Stimulated activated CD4-positive, alpha-beta T cell treated with anti-CD3 and anti-CD28 coated beads, Interleukin-12 subunit alpha, Interleukin-12 subunit beta, amount 100 ng/mL, for 24 hours (primary cell): Measurements from ENCODE around the gene GTF3C5.
"Not testable (repeated sequence)": the region's sequence is repeated elsewhere in the genome, so short reads cannot be mapped to it uniquely, and the experiment has no call there.

ENCODE experiments used
- DNase-seq, 2 experiments: peaks; one replicate each; pipeline ENCODE4 v3.0.0-alpha.2; 2020; ENCODE audit warnings: low read depth in 2 of 2

Gene GTF3C5

DNA sequence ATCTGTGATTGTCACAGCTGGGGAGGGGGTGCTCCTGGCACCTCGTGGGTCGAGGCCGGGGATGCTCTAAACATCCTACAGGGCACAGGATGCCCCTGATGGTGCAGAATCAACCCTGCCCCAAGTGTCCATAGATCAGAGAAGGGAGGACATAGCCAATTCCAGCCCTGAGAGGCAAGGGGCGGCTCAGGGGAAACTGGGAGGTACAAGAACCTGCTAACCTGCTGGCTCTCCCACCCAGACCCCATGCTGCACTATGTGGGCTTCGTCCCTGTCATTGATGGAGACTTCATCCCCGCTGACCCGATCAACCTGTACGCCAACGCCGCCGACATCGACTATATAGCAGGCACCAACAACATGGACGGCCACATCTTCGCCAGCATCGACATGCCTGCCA lies 37.6 kb downstream of the GTF3C5 start:
- DNase-seq = not testable (repeated sequence)

DNA sequence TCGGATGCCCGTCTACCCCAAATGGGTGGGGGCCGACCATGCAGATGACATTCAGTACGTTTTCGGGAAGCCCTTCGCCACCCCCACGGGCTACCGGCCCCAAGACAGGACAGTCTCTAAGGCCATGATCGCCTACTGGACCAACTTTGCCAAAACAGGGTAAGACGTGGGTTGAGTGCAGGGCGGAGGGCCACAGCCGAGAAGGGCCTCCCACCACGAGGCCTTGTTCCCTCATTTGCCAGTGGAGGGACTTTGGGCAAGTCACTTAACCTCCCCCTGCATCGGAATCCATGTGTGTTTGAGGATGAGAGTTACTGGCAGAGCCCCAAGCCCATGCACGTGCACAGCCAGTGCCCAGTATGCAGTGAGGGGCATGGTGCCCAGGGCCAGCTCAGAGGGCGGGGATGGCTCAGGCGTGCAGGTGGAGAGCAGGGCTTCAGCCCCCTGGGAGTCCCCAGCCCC lies 39.7 kb downstream of the GTF3C5 start:
- DNase-seq = not testable (repeated sequence)

DNA sequence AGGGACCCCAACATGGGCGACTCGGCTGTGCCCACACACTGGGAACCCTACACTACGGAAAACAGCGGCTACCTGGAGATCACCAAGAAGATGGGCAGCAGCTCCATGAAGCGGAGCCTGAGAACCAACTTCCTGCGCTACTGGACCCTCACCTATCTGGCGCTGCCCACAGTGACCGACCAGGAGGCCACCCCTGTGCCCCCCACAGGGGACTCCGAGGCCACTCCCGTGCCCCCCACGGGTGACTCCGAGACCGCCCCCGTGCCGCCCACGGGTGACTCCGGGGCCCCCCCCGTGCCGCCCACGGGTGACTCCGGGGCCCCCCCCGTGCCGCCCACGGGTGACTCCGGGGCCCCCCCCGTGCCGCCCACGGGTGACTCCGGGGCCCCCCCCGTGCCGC lies 40.2 kb downstream of the GTF3C5 start:
- DNase-seq = not testable (repeated sequence)

DNA sequence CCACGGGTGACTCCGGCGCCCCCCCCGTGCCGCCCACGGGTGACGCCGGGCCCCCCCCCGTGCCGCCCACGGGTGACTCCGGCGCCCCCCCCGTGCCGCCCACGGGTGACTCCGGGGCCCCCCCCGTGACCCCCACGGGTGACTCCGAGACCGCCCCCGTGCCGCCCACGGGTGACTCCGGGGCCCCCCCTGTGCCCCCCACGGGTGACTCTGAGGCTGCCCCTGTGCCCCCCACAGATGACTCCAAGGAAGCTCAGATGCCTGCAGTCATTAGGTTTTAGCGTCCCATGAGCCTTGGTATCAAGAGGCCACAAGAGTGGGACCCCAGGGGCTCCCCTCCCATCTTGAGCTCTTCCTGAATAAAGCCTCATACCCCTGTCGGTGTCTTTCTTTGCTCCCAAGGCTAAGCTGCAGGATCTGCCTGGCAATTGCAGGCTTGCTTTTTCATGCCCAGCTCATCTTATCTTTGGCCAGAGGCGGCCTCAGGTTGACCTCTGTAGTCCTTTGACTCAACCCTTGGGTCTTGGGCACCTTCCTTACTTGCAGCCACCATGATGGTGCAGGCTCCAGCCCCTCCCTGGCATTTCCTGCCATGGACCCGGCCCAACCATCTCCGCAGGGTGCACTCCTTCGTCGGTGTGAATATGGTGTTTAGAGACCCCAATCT lies 40.8 kb downstream of the GTF3C5 start:
- no peak for DNase-seq

DNA sequence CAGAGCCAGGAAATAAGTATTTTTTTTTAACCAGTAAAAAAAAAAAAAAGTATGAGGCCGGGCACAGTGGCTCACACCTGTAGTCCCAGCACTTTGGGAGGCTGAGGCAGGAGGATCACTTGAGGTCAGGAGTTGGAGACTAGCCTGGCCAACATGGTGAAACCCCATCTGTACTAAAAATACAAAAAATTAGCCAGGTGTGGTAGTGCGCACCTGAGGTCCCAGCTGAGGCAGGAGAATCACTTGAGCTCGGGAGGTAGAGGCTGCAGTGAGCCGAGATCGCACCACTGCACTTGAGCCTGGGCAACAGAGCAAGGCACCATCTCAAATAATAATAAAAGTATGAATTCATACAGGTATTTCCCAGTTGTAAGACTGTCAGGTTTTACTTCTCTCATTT lies 41.4 kb downstream of the GTF3C5 start:
- DNase-seq = not testable (repeated sequence)

DNA sequence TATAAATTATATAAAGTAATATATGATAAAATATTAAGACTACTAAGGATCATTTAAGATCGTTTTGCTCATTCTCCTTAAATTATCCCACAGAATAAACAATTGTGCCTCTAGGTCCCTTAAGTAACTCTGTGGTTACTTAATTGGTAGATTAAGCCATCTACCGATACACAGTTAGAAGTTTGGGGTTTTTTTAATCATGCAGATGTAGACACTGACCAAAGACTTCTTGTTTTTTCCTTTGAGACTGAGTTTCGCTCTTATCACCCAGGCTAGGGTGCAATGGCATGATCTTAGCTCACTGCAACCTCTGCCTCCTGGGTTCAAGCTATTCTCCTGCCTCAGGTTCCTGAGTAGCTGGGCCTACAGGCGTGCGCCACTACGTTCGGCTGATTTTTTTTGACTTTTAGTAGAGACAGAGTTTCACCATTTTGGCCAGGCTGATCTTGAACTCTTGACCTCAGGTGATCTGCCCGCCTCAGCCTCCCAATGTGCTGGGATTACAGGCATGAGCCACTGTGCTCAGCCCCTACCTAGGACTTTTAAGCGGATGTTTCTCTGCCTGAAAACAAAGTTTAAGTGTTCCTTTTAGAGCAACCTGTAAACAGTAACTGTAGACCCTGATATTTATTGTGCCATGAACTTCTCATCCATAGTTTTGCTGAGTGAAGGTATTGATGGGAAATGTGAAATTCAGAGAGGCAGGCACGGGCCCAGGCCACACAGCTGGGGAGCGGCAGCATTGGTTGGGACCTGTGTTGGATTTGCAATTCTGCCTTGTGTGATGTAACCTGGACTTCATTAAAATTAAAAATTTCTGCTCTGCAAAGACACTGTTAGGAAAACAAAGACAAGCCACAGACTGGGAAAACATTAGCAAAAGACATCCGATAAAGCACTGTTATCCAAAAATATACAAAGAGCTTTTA lies 42.6 kb downstream of the GTF3C5 start:
- no peak for DNase-seq

DNA sequence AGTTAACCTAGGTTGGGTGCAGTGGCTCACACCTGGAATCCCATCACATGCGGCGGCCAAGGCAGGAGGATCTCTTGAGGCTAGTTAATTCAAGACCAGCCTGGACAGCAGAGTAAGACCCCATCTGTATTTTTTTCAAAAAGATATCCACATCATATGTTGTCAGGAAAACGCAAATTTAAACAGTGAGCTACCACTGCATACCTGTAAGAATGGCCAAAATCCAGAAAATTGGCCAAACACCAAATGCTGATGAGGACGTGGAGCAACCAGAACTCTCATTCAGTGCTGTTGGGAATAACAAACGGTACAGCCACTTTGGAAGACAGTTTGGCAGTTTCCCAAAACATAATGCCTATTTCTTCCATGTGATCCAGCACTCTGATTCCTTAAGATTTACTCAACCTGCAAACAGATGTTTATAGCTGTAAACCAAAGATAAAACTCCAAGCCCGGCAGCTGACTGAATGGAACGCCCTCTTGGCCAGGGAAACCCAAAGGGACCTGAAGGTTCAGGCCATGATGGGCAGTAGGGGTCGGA lies 43.4 kb downstream of the GTF3C5 start:
- DNase-seq = no peak

DNA sequence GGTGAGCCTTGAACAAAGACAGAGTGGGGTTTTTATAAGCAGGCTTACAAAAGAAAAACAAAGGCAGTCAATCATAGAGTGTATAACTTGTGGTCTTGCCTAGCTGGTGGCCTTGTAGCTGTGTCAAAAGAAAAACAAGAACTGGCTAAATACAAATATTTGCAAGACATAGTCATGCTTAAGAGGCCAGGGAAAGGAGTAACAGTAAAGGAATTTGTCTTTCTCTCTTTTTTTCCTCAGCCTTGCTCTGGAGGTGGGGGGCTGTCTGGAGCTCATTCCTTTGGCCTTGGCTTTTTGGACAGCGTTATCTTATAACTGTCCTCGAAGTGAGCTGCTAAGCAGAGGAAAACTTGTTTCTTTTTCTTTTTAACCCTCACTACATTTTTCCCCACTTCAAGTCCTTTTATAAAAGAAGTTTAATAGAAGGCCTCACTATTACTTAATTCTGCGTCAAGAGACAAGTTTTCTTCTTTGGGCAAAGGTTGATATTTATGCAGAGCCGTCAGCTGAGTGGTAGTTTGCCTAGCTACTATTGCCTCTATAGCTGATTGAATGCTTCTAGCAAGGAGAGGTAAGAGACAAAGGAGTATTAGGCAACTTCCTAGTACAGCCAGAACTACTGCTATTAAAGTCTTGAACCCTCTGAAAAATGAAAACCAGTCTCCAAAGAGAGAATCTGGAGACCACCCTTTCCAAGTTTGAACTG lies 45.3 kb downstream of the GTF3C5 start:
- DNase-seq = no peak

DNA sequence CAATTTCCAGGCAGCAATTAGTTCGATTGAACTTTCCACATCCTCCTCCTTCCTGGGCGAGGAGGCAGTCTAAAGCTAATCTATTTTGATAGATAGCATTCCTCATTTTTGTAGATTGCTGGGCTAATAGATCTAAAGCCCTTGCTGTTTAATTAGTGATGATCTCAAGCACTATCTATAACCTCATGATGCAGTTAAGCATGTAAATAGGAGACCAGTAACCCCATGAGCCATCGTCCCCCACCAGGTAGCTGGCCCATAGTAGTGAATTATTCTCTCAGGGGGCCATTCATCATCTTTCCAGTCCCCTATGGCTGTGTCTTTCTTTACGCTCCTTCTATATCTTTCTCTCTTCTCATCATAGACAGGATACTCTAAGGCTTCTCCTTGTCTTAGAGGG lies 45.9 kb downstream of the GTF3C5 start:
- DNase-seq = no peak

DNA sequence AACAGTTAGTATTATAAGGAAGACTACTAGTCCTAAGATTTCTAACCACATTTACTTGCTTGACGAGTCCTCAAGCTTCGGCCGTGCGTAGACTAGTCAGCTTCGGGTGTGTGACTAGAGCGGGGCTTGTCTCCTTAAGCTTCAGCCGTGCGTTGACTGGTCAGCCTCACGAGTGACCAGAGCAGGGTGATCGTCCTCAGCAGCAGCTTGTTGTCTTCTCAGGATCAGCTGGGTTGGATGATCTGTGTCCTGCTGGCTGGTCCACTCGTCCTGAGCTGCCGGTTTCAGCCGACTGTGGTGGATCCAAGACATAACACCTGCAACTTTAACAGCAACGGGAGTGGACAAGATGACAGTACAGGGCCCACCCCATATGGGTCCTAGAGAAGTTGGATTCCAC lies 47.7 kb downstream of the GTF3C5 start:
- DNase-seq = no peak

DNA sequence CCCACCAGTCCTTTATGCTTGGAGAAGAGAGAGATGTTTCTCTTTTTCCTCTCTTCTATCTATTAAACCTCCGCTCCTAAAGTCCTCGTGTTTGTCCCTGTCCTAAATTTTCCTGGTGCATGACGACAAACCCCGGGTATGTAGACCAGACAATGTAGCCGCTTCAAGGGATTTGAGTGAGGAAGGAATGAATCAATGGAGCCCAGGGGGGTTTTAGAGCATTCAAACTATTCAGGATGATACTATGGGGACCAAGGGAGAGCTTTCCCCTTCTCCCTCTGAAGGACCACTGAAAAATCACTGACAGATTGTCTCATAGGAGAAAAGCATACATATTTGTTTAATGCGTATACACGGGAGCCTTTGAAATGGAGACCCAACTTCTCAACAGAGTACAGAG lies 49.4 kb downstream of the GTF3C5 start:
- DNase-seq = no peak

DNA sequence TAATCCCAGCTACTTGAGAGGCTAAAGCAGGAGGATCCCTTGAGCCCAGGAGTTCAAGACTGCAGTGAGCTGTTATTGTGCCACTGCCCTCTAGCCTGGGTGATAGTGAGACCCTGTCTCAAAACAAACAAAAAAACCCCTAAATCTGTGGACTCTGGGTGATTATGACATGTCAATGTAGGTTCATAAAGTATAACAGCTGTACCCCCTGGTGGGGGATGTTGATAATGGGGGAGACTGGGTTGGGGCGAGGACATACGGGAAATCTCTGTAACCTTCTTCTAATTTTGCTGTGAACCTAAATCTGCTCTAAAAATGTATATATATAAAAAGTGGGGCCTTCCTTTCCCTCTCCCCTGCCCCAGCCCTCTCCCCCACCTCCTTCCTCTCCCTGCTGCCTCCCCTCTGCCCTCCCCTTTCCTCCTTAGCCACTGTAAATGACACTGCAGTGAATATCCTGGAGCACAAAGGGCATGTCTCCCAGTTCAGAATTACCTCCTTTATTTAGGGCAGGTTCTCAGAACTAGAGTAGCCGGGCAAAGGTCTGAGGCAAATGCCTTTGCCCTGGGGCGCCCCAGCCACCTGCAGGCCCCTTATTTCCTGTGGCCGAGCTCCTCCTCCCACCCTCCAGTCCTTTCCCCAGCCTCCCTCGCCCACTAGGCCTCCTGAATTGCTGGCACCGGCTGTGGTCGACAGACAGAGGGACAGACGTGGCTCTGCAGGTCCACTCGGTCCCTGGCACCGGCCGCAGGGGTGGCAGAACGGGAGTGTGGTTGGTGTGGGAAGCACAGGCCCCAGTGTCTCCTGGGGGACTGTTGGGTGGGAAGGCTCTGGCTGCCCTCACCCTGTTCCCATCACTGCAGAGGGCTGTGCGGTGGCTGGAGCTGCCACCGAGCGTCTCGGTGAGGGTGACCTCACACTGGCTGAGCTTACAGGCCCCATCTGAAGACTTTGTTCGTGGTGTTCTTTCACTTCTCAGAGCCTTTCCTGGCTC lies 50.3 kb downstream of the GTF3C5 start:
- not testable (repeated sequence) for DNase-seq

DNA sequence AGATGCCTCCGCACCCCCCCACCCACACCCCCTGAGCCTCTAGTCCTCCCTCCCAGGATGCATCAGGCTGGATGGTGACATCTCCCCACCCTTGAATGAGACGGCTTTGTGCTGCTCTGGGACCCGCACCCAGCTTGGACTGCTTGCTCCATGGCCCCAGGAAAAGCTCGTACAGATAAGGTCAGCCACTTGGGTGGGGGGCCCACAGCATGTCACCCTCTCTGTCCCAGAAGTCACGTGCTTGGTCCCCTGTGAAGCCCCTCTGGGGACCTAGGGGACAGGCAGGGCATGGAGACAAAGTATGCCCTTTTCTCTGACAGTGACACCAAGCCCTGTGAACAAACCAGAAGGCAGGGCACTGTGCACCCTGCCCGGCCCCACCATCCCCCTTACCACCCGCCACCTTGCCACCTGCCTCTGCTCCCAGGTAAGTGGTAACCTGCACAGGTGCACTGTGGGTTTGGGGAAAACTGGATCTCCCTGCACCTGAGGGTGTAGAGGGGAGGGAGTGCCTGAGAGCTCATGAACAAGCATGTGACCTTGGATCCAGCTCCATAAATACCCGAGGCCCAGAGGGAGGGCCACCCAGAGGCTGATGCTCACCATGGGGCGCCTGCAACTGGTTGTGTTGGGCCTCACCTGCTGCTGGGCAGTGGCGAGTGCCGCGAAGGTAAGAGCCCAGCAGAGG lies 51.3 kb downstream of the GTF3C5 start:
- not testable (repeated sequence) for DNase-seq

DNA sequence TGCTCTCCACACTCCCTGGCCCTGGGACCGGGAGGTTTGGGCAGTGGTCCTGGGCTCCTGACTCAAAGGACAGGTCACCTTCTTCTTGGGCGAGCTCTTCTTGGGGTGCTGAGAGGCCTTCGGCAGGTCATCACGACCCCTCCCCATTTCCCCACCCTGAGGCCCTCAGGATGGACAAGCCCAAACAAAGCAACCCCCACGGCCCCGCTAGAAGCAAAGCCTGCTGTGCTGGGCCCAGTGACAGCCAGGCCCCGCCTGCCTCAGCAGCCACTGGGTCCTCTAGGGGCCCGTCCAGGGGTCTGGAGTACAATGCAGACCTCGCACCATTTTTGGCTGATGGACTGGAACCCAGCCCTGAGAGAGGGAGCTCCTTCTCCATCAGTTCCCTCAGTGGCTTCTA lies 52.9 kb downstream of the GTF3C5 start:
- not testable (repeated sequence) for DNase-seq

DNA sequence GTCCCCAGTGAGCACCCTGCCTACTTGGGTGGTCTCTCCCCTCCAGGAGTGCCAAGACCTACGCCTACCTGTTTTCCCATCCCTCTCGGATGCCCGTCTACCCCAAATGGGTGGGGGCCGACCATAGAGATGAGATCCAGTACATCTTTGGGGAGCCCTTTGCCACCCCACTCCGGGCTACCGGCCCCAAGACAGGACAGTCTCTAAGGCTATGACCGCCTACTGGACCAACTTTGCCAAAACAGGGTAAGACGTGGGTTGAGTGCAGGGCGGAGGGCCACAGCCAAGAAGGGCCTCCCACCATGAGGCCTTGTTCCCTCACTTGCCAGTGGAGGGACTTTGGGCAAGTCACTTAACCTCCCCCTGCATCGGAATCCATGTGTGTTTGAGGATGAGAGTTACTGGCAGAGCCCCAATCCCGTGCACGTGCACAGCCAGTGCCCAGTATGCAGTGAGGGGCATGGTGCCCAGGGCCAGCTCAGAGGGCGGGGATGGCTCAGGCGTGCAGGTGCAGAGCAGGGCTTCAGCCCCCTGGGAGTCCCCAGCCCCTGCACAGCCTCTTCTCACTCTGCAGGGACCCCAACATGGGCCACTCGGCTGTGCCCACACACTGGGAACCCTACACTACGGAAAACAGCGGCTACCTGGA lies 55.5 kb downstream of the GTF3C5 start:
- not testable (repeated sequence) for DNase-seq

DNA sequence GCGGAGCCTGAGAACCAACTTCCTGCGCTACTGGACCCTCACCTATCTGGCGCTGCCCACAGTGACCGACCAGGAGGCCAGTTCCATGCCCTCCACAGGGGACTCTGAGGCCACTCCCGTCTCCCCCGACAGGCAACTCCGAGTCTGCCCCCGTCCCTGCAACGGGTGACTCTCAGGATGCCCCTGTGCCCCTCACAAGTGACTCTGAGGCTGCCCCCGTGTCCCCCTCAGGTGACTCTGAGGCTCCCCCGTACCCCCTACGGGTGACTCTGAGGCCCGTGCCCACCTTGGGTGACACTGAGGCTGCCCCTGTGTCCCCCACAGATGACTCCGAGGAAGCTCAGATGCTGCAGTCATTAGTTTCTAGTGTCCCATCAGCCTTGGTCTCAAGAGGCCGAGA lies 56.1 kb downstream of the GTF3C5 start:
- DNase-seq = no peak

DNA sequence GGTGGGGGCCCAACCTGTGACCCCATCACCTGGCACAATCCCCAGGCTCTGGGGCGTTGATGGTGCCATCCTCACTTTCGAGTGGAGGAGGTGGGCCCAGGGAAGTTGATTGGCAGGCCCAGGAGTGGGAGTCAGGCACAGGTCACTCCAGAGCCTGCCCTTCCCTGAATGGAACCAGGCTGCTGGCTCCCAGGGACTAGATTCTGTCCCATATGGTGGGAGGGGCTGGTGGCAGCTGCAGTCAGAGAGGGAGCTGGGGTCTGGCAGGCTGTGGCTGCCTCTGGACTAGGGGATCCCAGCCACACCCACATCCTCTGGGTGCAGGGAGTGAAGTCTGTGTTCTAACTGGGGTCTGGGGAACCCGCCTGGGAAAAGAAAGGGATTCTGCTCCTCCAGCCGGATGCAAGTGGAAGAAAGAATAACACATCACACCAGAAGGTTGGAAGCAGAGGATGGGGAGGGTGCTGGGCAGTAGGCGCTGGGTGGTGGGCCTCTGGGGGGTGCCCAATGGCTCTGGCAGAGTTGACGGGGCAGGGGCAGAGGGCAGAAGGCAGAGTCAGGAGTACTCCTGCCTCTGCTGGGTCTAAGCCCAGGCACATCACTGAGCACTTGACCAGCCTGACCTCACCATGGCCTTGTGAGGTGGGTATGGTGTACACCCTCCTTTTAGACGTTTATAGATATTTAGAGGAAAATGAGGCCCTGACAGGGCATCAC lies 56.8 kb downstream of the GTF3C5 start:
- no peak for DNase-seq

DNA sequence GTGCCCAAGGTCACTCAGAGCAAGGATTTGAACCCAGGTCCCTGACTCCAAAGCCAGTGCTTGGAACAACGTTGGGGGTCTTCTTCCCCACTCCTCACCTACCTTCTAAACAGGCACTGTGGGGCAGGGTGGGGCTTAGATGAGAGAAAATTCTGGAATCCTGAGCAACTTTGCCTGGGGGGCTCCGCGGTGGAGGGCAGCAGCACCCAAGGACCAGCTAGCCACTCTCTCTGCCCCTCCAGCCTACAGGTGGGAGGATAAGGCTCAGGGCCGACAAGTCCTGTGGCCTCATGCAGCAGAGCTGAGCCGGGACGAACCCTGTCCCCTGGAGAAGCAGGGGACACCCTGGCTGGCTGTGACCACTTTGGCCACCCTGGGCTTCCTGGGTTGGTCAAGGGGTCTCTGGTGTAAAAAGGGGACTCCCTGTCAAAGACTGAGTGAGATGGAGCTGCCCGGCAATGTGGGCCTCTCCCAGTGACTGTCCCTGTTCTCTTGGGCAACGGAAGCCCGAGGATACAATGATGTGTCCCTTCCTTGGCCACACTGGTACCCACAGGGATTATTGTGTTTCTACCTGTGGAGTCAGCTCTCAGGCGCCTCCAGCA lies 57.5 kb downstream of the GTF3C5 start:
- no peak for DNase-seq

DNA sequence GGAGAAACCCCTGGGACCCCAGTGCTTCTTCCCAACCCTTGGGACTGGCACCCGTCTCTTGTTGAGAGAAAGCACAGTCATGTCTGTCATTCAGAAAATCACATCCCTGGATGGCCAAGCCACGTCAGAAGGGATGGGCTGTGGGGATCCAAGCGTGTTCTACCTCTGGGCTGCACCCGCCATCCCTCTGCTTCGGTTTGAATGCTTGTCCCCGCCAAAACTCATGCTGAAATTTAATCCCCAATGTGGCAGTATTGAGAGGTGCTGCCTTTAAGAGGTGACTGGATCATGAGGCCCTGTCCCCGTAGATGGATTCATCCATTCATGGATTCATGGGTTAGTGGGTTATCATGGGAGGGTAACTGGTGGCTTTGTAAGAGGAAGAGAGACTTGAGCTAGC lies 58.0 kb downstream of the GTF3C5 start:
- DNase-seq = no peak
